ENCODE results near the gene JAK3.

- TF ChIP-seq, protein P1, sequence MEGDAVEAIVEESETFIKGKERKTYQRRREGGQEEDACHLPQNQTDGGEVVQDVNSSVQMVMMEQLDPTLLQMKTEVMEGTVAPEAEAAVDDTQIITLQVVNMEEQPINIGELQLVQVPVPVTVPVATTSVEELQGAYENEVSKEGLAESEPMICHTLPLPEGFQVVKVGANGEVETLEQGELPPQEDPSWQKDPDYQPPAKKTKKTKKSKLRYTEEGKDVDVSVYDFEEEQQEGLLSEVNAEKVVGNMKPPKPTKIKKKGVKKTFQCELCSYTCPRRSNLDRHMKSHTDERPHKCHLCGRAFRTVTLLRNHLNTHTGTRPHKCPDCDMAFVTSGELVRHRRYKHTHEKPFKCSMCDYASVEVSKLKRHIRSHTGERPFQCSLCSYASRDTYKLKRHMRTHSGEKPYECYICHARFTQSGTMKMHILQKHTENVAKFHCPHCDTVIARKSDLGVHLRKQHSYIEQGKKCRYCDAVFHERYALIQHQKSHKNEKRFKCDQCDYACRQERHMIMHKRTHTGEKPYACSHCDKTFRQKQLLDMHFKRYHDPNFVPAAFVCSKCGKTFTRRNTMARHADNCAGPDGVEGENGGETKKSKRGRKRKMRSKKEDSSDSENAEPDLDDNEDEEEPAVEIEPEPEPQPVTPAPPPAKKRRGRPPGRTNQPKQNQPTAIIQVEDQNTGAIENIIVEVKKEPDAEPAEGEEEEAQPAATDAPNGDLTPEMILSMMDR (IDR thresholded peaks at IDR 0.05) = no peak
- no peak for TF ChIP-seq POLR2A (IDR thresholded peaks at IDR 0.05)
Measured at GRCh38 chr19:17796013-17796837, 51.6 kb downstream of the JAK3 start.

Data from vagina (tissue), 2 donors.